Measurements from ENCODE around the gene AKNAD1. TPM values are rescaled to one million over a fixed set of nuclear protein-coding genes. Genes with fewer than 3 reads are reported as not detected.

Gene AKNAD1
- total and polyA plus RNA-seq, 2 of the 13 experiments (the other 11 are each of a cell fraction or from before 2014, with no cell fraction given): not detected

GRCh38 chr1:108830119-108831008 lies 26.5 kb downstream of the AKNAD1 start (continued):
- TF ChIP-seq PRDM4 (CRISPR knock-in tag; IDR thresholded peaks at IDR 0.05; ENCODE audit: borderline replicate concordance) (no peak), ZNF639 (CRISPR knock-in tag; conservative IDR thresholded peaks at IDR 0.05) (no peak), DPF2 (CRISPR knock-in tag; IDR thresholded peaks at IDR 0.05; ENCODE audit: borderline replicate concordance, low read depth) (no peak), REST (IDR thresholded peaks at IDR 0.05; ENCODE audit: borderline replicate concordance in 1 of 2, low read depth in 1 of 2, low read length in 2 of 2) (no peak), FOSL2 (CRISPR knock-in tag; IDR thresholded peaks at IDR 0.05) (peak; percentile 78), BRD4 (CRISPR knock-in tag; IDR thresholded peaks at IDR 0.05) (no peak), MLLT10 (CRISPR knock-in tag; IDR thresholded peaks at IDR 0.05) (no peak), HOXA9 (CRISPR knock-in tag; IDR thresholded peaks at IDR 0.05; ENCODE audit: borderline replicate concordance) (no peak), ARID5B (CRISPR knock-in tag; IDR thresholded peaks at IDR 0.05) (no peak), MXD4 (CRISPR knock-in tag; IDR thresholded peaks at IDR 0.05) (no peak), RXRA (CRISPR knock-in tag; IDR thresholded peaks at IDR 0.05) (no peak), ZNF124 (CRISPR knock-in tag; IDR thresholded peaks at IDR 0.05) (no peak), ZBTB33 (CRISPR knock-in tag; IDR thresholded peaks at IDR 0.05) (peak; percentile 53; the same call in 1 of the 2 replicates)
